OCI-LY1 (cell line): Measurements from ENCODE around the gene NLRP6.

Experiments
- EZH2 ChIP-seq: fragments of 200-600 bp; sonication (generic), shearing (Covaris generic); IDR thresholded peaks from 2 replicates; pipeline ENCODE4 v1.8.0; 2017; ENCODE audit warnings: borderline replicate concordance, mixed run types, mild to moderate bottlenecking, antibody characterized with exemption, low read length, moderate library complexity, mixed read lengths
- TF ChIP-seq, protein P1 (sequence below): fragments of 200-600 bp; sonication (generic), shearing (Covaris generic); IDR thresholded peaks from 2 replicates; pipeline ENCODE4 v1.5.1; 2017; ENCODE audit warnings: mild to moderate bottlenecking, antibody characterized with exemption, low read length, moderate library complexity, mixed read lengths

DNA sequence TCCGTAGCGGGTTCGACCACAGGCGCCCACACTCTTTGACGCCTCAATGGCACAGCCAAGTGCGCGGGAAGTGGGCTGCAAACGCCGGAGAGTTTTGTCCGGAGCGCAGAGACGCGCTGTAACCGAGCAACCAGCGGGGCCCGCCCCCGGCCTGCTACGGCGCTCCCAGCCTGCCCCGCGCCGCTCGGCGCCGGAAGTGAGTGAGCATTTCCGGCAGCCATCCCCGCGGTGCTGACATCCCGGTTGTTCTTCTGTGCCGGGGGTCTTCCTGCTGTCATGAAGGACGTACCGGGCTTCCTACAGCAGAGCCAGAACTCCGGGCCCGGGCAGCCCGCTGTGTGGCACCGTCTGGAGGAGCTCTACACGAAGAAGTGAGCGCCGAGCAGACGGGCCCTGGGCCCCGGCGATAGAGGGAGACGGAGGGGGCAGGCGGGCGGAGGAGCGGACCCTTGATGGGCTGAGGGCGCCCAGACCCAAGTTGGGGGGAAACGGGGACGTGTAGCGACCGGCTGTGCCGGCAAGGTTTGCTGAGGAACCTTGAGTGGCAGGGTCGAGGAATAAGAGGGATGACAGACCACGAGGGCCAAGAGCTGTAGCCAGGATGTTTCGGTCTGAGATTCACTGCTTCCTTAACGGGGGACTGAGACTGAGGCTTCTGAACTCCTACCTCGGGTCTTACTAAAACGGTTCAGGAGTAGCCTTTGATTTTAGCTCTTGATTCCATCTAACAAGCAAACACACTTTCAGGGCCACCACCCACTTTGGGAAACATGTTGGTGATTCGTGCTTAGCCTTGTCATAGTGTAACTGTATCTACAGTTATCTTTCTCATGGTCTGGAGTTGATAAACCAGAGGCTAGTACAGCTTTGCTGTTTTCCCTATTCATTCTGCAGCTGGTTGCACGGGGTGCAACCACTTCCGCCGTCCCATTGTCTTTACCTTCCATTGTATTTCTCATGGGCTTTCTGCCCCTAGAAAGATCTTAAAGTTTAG is 41.1 kb upstream of the NLRP6 start, which contains the start of gene PSMD13:
- no peak for TF ChIP-seq EZH2
- TF ChIP-seq, protein P1, sequence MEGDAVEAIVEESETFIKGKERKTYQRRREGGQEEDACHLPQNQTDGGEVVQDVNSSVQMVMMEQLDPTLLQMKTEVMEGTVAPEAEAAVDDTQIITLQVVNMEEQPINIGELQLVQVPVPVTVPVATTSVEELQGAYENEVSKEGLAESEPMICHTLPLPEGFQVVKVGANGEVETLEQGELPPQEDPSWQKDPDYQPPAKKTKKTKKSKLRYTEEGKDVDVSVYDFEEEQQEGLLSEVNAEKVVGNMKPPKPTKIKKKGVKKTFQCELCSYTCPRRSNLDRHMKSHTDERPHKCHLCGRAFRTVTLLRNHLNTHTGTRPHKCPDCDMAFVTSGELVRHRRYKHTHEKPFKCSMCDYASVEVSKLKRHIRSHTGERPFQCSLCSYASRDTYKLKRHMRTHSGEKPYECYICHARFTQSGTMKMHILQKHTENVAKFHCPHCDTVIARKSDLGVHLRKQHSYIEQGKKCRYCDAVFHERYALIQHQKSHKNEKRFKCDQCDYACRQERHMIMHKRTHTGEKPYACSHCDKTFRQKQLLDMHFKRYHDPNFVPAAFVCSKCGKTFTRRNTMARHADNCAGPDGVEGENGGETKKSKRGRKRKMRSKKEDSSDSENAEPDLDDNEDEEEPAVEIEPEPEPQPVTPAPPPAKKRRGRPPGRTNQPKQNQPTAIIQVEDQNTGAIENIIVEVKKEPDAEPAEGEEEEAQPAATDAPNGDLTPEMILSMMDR = no peak
